Naive thymus-derived CD4-positive, alpha-beta T cell (primary cell): ENCODE results near the gene DAGLA. TPM values are rescaled to one million over a fixed set of nuclear protein-coding genes. Genes with fewer than 3 reads are reported as not detected.

Experiments
- ATAC-seq: fragments of 150-1000 bp; cut with Tn5 transposase; 2 replicates; pipeline ENCODE4 v1.10.0; 2021; ENCODE audit warnings: mild to moderate bottlenecking, moderate library complexity
- CTCF ChIA-PET: fragments of 350-600 bp; sonication (Branson Sonifier 250); formaldehyde crosslinking; loops from one replicate; lab custom pipeline; 2021; ENCODE audit warnings: antibody characterized with exemption; lab: Charles Lee
- POLR2A ChIA-PET: fragments of 350-600 bp; sonication (Branson Sonifier 250); formaldehyde crosslinking; loops from one replicate; lab custom pipeline; 2021; ENCODE audit warnings: antibody characterized with exemption, inconsistent platforms; lab: Charles Lee
- DNase-seq, 9 donors: peaks; one replicate each; pipeline versions ENCODE4 v3.0.0 to v3.0.0-alpha.2; 2020 to 2022; ENCODE audit warnings: mixed read lengths in 1 of 9
- H3K27ac ChIP-seq: one replicate; pipeline ENCODE4 v1.7.0; 2013; ENCODE audit warnings: mild to moderate bottlenecking, low read depth, low read length, moderate library complexity
- H3K27me3 ChIP-seq, 2 donors: one replicate each; pipeline ENCODE4 v1.7.0; 2013; ENCODE audit warnings: low read length in 2 of 2, mild to moderate bottlenecking in 2 of 2, moderate library complexity in 2 of 2; ENCODE audit not compliant: control insufficient read depth in 2 of 2, insufficient read depth in 2 of 2
- H3K36me3 ChIP-seq, 3 experiments: 1 replicate in 2 of 3; 2 replicates in 1 of 3; pipeline ENCODE4 v1.7.0; 2013; ENCODE audit warnings: low read length in 3 of 3, mild to moderate bottlenecking in 3 of 3, moderate library complexity in 1 of 3; ENCODE audit not compliant: insufficient read depth in 3 of 3, control insufficient read depth in 2 of 3
- H3K4me1 ChIP-seq, 2 donors: one replicate each; pipeline ENCODE4 v1.7.0; 2013; ENCODE audit warnings: low read length in 2 of 2, mild to moderate bottlenecking in 2 of 2, moderate library complexity in 1 of 2; ENCODE audit not compliant: control insufficient read depth in 2 of 2, insufficient read depth in 2 of 2
- H3K4me3 ChIP-seq: 2 replicates; pipeline ENCODE4 v1.7.0; 2013; ENCODE audit warnings: mild to moderate bottlenecking, low read length
- H3K9me3 ChIP-seq, 3 experiments: 1 replicate in 2 of 3; 2 replicates in 1 of 3; pipeline ENCODE4 v1.7.0; 2013; ENCODE audit warnings: low read length in 3 of 3; ENCODE audit not compliant: control insufficient read depth in 2 of 3
- H3K27ac Mint-ChIP-seq, 9 donors: one replicate each; pipeline ENCODE4 v1.8.0; 2020 to 2022; ENCODE audit warnings: mixed read lengths in 9 of 9, mild to moderate bottlenecking in 8 of 9, moderate library complexity in 5 of 9, inconsistent platforms in 2 of 9
- H3K27me3 Mint-ChIP-seq, 5 donors: one replicate each; pipeline ENCODE4 v1.8.0; 2021 to 2022; ENCODE audit warnings: mixed read lengths in 5 of 5, mild to moderate bottlenecking in 1 of 5
- H3K36me3 Mint-ChIP-seq, 5 donors: one replicate each; pipeline ENCODE4 v1.8.0; 2020 to 2022; ENCODE audit warnings: mixed read lengths in 5 of 5, mild to moderate bottlenecking in 3 of 5, inconsistent platforms in 1 of 5
- H3K4me1 Mint-ChIP-seq, 7 donors: one replicate each; pipeline ENCODE4 v1.8.0; 2020 to 2022; ENCODE audit warnings: mixed read lengths in 7 of 7, mild to moderate bottlenecking in 3 of 7, inconsistent platforms in 1 of 7
- H3K4me3 Mint-ChIP-seq, 10 donors: one replicate each; pipeline ENCODE4 v1.8.0; 2020 to 2022; ENCODE audit warnings: mild to moderate bottlenecking in 10 of 10, mixed read lengths in 10 of 10, moderate library complexity in 6 of 10, inconsistent platforms in 2 of 10
- H3K9me3 Mint-ChIP-seq, 11 donors: one replicate each; pipeline ENCODE4 v1.8.0; 2020 to 2022; ENCODE audit warnings: mixed read lengths in 11 of 11, mild to moderate bottlenecking in 4 of 11, inconsistent platforms in 1 of 11, moderate library complexity in 1 of 11
- intact Hi-C, 2 donors: fragments of 100-400 bp; cut with micrococcal nuclease; formaldehyde crosslinking; loops; one replicate each; pipeline ENCODE4 v1.15.1; 2023
- polyA plus RNA-seq, 2 donors: library from polyadenylated mRNA; unstranded; fragments of 300-500 nt; fragmentation: Illumina TruSeq; gene quantifications; one replicate each; pipeline ENCODE4 v1.2.3, GENCODE V29; 2021
- total RNA-seq, 6 experiments: library from RNA in 5 of 6; stranded (reverse) in 5 of 6; gene quantifications; 1 replicate in 5 of 6; 2 replicates in 1 of 6; pipeline ENCODE4 v1.2.3 and lab custom pipeline; 2021 to 2026

The DAGLA gene
- total and polyA plus RNA-seq, 7 experiments from 2014 or later, result 0.15 to 2.1 (median 0.26) TPM

GRCh38 chr11:61744181-61744580, 64.0 kb downstream of the DAGLA start:
- Histone ChIP-seq H3K9me3 (no peaks in the 10 kb centered on the region), H3K4me3 (no peak overlapping the region), H3K27me3 (no peaks in the 10 kb centered on the region), H3K4me1 (no peaks in the 10 kb centered on the region), H3K27ac (no peak overlapping the region), H3K36me3 (no peaks in the 10 kb centered on the region)
- intact Hi-C loops, result no loop called here
- ChIA-PET POLR2A (no interaction called here), CTCF (interaction anchor here (0.9 kb wide), 1 partner anchor 11 kb away, joined by 4 read pairs; no protein-coding TSS in a partner anchor)
- H3K9me3 Mint-ChIP-seq, result peaks cover 0 to under 1% (median 0%) of the 10 kb centered on the region in 11 donors
- H3K4me1 Mint-ChIP-seq, result no peaks in the 10 kb centered on the region
- peaks cover 0 to 4% (median 0%) of the 10 kb centered on the region in 5 donors for H3K36me3 Mint-ChIP-seq
- H3K4me3 Mint-ChIP-seq, result no peak overlapping the region
- DNase-seq, result no peak
- no peak for ATAC-seq
- H3K27ac Mint-ChIP-seq, result no peak overlapping the region
- H3K27me3 Mint-ChIP-seq, result peaks cover 1 to 6% (median 2%) of the 10 kb centered on the region in 5 donors

DNA sequence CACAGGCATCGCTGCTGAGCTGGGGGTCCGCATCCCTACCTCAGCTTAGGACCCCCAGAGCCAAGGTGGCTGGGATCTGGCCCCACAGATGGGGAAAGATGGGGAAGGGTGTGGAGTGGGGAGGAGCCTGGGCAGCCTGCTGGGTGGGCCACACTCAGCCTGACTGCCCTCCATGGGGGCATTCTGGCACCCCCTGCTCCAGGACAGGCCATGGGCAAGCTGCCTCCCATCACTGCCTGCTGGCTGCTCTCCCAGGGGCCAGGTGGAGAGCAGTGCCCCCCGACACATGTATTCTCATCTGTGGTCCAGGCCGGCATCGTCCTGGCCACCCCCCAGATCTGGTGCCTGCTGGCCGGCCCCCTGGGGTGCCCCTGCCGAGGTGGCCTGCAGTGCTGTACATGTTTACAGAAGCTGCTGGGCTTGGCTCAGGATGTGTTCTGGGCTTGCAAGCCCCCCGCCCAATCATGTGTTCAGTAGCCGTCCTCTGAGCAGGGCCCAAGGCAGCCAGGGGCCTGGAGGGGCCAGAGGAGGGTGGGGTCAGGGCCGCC, 64.5 kb downstream of the DAGLA start:
- intact Hi-C loops, result loop anchor here in 1 of 2 donors (5.0 kb wide), 2 partner anchors 48 to 363 kb away; partner anchors contain the start of genes FEN1 and TMEM258

GRCh38 chr11:61745781-61746441, 65.7 kb downstream of the DAGLA start:
- Mint-ChIP-seq H3K27me3 (peaks cover 10 to 15% (median 12%) of the 10 kb centered on the region in 5 donors), H3K4me3 (no peak overlapping the region), H3K4me1 (peaks cover 0 to 2% (median under 1%) of the 10 kb centered on the region in 7 donors), H3K9me3 (peaks cover 0 to 1% (median 0%) of the 10 kb centered on the region in 11 donors), H3K36me3 (peaks cover 0 to 7% (median 0%) of the 10 kb centered on the region in 5 donors), H3K27ac (no peak overlapping the region)
- no peak overlapping the region for H3K4me3 ChIP-seq
- no peak for ATAC-seq
- no peak for DNase-seq
- H3K27ac ChIP-seq, result no peak overlapping the region
- POLR2A ChIA-PET, result no interaction called here
- no peaks in the 10 kb centered on the region for H3K4me1 ChIP-seq
- no peaks in the 10 kb centered on the region for H3K36me3 ChIP-seq
- CTCF ChIA-PET, result no interaction called here
- H3K27me3 ChIP-seq, result no peaks in the 10 kb centered on the region
- intact Hi-C loops, result loop anchor here in 1 of 2 donors (5.0 kb wide), 2 partner anchors 46 to 361 kb away; partner anchors contain the start of genes FEN1 and TMEM258
- no peaks in the 10 kb centered on the region for H3K9me3 ChIP-seq

More for the DNA sequence above, 64.5 kb downstream of the DAGLA start:
- peaks cover 0 to 1% (median 0%) of the 10 kb centered on the region in 11 donors for H3K9me3 Mint-ChIP-seq
- Histone ChIP-seq H3K36me3 (no peaks in the 10 kb centered on the region), H3K27me3 (no peaks in the 10 kb centered on the region), H3K4me1 (no peaks in the 10 kb centered on the region), H3K4me3 (no peak overlapping the region), H3K27ac (no peak overlapping the region), H3K9me3 (no peaks in the 10 kb centered on the region)
- CTCF ChIA-PET, result interaction anchor here (0.9 kb wide), 1 partner anchor 11 kb away, joined by 4 read pairs; no protein-coding TSS in a partner anchor
- H3K4me3 Mint-ChIP-seq, result no peak overlapping the region
- no peaks in the 10 kb centered on the region for H3K4me1 Mint-ChIP-seq
- no peak for DNase-seq
- POLR2A ChIA-PET, result no interaction called here
- no peak for ATAC-seq
- peaks cover 6 to 11% (median 6%) of the 10 kb centered on the region in 5 donors for H3K27me3 Mint-ChIP-seq
- H3K36me3 Mint-ChIP-seq, result peaks cover 0 to 7% (median 0%) of the 10 kb centered on the region in 5 donors
- H3K27ac Mint-ChIP-seq, result no peak overlapping the region

DNA sequence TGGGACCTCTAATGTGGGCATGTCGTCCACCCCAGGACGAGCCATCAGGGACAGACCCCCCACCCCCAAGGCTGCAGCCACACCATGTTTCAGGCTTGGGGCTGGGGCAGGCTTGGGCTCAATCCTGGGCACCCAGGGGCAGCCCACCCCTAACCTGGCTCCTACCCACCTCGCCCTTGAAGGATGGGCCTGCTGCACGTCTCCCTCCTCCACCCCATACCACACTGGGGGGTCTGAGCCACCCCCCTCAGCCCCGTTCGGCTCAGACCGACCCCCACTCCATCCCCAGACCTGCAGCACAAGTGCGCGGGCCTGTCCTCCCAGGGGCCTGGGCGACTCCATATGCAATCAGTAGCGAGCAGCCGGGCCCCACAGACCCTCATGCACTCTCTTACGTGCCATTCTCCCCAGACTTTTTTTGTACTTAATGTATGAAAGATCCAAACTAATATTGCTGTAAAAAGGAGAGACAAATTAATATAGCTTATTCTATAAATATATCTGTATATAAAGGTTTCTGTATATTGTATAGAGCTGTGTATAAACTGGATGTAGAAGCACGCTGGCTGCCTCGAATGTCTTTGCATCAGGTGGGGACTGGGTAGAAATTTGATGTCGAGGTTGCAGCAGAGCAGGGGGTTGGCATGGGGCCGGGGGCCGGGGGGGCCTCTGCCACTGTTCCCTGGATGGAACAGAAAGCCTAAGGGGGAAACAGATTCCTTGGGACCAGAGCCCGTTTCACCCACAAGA, 66.4 kb downstream of the DAGLA start:
- Histone ChIP-seq H3K4me1 (no peaks in the 10 kb centered on the region), H3K27ac (no peak overlapping the region), H3K36me3 (no peaks in the 10 kb centered on the region), H3K9me3 (no peaks in the 10 kb centered on the region), H3K27me3 (no peaks in the 10 kb centered on the region), H3K4me3 (no peak overlapping the region)
- peaks cover 0 to 7% (median 0%) of the 10 kb centered on the region in 5 donors for H3K36me3 Mint-ChIP-seq
- intact Hi-C loops, result loop anchor here (1.0 to 5.0 kb wide), 4 partner anchors 30 to 362 kb away; partner anchors contain the start of genes FEN1 (in 1 of the 2) and TMEM258 (in 1 of the 2)
- ChIA-PET CTCF (interaction anchor here (1.0 kb wide), 1 partner anchor 362 kb away, joined by 3 read pairs; no protein-coding TSS in a partner anchor), POLR2A (no interaction called here)
- no peak for DNase-seq
- H3K27ac Mint-ChIP-seq, result peak overlapping the region in 1 of 9 donors; percentile 34
- peaks cover 17 to 22% (median 18%) of the 10 kb centered on the region in 5 donors for H3K27me3 Mint-ChIP-seq
- H3K4me1 Mint-ChIP-seq, result peaks cover 0 to 6% (median 5%) of the 10 kb centered on the region in 7 donors
- no peak overlapping the region for H3K4me3 Mint-ChIP-seq
- peaks cover 0 to 1% (median 0%) of the 10 kb centered on the region in 11 donors for H3K9me3 Mint-ChIP-seq
- ATAC-seq, result no peak

GRCh38 chr11:61747192-61747966, 67.2 kb downstream of the DAGLA start:
- ChIA-PET POLR2A (no interaction called here), CTCF (interaction anchor here (1.0 kb wide), 1 partner anchor 361 kb away, joined by 3 read pairs; no protein-coding TSS in a partner anchor)
- H3K27ac ChIP-seq, result no peak overlapping the region
- peaks cover 0 to 1% (median 0%) of the 10 kb centered on the region in 11 donors for H3K9me3 Mint-ChIP-seq
- H3K36me3 ChIP-seq, result no peaks in the 10 kb centered on the region
- intact Hi-C loops, result loop anchor here (1.0 to 5.0 kb wide), 4 partner anchors 29 to 361 kb away; partner anchors contain the start of genes FEN1 (in 1 of the 2) and TMEM258 (in 1 of the 2)
- H3K4me3 Mint-ChIP-seq, result no peak overlapping the region
- ATAC-seq (peak; percentile 65), DNase-seq (peak in 5 of 9 donors; percentile 13 to 67 (median 18))
- H3K9me3 ChIP-seq, result no peaks in the 10 kb centered on the region
- no peaks in the 10 kb centered on the region for H3K4me1 ChIP-seq
- peaks cover 17 to 22% (median 20%) of the 10 kb centered on the region in 5 donors for H3K27me3 Mint-ChIP-seq
- peaks cover 0 to 3% (median 0%) of the 10 kb centered on the region in 5 donors for H3K36me3 Mint-ChIP-seq
- peaks cover 0 to 3% of the 10 kb centered on the region in 2 donors for H3K27me3 ChIP-seq
- peaks cover 0 to 10% (median 6%) of the 10 kb centered on the region in 7 donors for H3K4me1 Mint-ChIP-seq
- H3K4me3 ChIP-seq, result no peak overlapping the region
- no peak overlapping the region for H3K27ac Mint-ChIP-seq
